ENCODE results near the gene CXCR3.
A peak's percentile ranks its signal among the peaks of the same experiment; 100 is the strongest.
"Not testable (repeated sequence)": the region's sequence is repeated elsewhere in the genome, so short reads cannot be mapped to it uniquely, and the experiment has no call there.

CXCR3 gene

DNA sequence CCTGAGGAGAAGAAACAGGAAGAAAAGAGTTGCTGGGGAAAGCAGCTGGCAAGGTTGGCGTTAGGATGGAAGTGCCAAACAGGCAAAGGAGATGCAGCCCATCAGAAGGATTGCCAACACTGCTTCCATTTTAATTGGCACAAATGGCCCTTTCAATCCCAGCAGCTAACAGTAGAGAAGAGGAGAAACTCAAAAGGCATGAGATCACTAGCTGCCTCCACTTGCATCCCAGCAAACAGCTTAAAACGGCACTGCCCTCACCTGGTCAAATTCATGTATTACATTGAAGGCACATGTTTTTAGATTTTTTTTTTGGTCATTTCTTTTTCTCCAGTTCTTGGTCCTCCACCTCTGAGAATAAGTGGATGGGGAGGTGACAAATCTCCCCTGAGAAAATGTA lies 34.1 kb upstream of the CXCR3 start:
- ChIA-PET POLR2A (no interaction called here), CTCF (interaction anchor here (0.6 to 1.0 kb wide), 5 partner anchors 9 to 247 kb away, joined by 3 to 4 read pairs (median 3); no protein-coding TSS in a partner anchor)
- TF ChIP-seq FOXA1 (IDR thresholded peaks at IDR 0.05) = no peak
- TF ChIP-seq, protein P1, sequence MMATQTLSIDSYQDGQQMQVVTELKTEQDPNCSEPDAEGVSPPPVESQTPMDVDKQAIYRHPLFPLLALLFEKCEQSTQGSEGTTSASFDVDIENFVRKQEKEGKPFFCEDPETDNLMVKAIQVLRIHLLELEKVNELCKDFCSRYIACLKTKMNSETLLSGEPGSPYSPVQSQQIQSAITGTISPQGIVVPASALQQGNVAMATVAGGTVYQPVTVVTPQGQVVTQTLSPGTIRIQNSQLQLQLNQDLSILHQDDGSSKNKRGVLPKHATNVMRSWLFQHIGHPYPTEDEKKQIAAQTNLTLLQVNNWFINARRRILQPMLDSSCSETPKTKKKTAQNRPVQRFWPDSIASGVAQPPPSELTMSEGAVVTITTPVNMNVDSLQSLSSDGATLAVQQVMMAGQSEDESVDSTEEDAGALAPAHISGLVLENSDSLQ (IDR thresholded peaks at IDR 0.05) = no peak
- TF ChIP-seq NFRKB (IDR thresholded peaks at IDR 0.05) = no peak
- TF ChIP-seq LEF1 (IDR thresholded peaks at IDR 0.05; ENCODE audit: borderline replicate concordance) = no peak
- no peak for TF ChIP-seq L3MBTL2 (conservative IDR thresholded peaks at IDR 0.05)
- TF ChIP-seq TARDBP (IDR thresholded peaks at IDR 0.05) = no peak
- TF ChIP-seq HDGF (IDR thresholded peaks at IDR 0.05; ENCODE audit: borderline replicate concordance) = no peak
- TF ChIP-seq CTBP1 (IDR thresholded peaks at IDR 0.05; ENCODE audit: borderline replicate concordance) = no peak
- no peak for TF ChIP-seq FOXM1 (IDR thresholded peaks at IDR 0.05; ENCODE audit: borderline replicate concordance)
- no peak for TF ChIP-seq FOXK2 (IDR thresholded peaks at IDR 0.05)
- no peak for TF ChIP-seq ZNF384 (IDR thresholded peaks at IDR 0.05)
- no peak for TF ChIP-seq BHLHE40 (IDR thresholded peaks at IDR 0.05; ENCODE audit: borderline replicate concordance)
- no peak for TF ChIP-seq SUZ12 (IDR thresholded peaks at IDR 0.05)
- no peak for TF ChIP-seq SP1 (IDR thresholded peaks at IDR 0.05)
- no peak for TF ChIP-seq ELF4 (IDR thresholded peaks at IDR 0.05)
- peak; percentile 69 for DNase-seq (ENCODE audit: extremely low spot score)

DNA sequence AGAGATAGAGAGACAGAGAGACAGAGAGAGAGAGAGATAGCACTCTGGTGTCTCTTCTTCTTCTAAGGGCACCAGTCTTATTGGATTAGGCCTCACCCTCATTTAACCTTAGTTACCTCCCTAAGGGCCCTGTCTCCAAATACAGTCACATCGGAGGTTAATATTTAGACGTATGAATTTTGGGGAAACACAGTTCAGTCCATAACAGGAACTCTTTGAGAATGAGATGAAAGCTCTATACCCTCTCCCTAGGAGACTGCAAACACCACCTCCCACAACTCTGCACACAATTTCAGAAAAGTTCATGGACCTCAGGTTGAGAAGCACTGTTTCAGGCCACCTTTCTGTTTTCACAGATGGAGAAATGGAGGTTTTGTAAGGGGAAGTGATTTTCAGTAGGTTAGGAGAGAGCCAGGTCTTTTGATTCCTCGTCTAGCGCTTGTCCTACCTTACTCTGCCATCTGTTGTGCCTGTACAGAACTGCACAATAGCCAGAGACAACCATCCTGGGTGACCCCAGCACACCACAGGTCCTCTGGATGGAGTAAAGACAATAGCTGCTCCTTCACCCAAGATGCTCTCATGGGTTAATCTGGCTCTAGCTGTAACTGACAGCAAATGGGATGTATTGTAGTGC lies 32.1 kb upstream of the CXCR3 start:
- ChIA-PET CTCF (no interaction called here), POLR2A (no interaction called here)
- DNase-seq (ENCODE audit: extremely low spot score) = no peak
- no peak for TF ChIP-seq ELF4 (IDR thresholded peaks at IDR 0.05)
- TF ChIP-seq CTBP1 (IDR thresholded peaks at IDR 0.05; ENCODE audit: borderline replicate concordance) = no peak
- TF ChIP-seq SUZ12 (IDR thresholded peaks at IDR 0.05) = no peak
- no peak for TF ChIP-seq FOXK2 (IDR thresholded peaks at IDR 0.05)
- no peak for TF ChIP-seq ZNF384 (IDR thresholded peaks at IDR 0.05)
- no peak for TF ChIP-seq BHLHE40 (IDR thresholded peaks at IDR 0.05; ENCODE audit: borderline replicate concordance)
- no peak for TF ChIP-seq TARDBP (IDR thresholded peaks at IDR 0.05)
- TF ChIP-seq, protein P1 (IDR thresholded peaks at IDR 0.05) = no peak

DNA sequence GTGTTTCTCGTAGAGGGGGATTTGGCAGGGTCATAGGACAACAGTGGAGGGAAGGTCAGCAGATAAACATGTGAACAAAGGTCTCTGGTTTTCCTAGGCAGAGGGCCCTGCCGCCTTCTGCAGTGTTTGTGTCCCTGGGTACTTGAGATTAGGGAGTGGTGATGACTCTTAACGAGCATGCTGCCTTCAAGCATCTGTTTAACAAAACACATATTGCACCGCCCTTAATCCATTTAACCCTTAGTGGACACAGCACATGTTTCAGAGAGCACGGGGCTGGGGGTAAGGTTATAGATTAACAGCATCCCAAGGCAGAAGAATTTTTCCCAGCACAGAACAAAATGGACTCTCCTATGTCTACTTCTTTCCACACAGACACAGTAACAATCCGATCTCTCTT lies 26.1 kb upstream of the CXCR3 start:
- DNase-seq (ENCODE audit: extremely low spot score); POLR2A ChIA-PET; CTCF ChIA-PET: not testable (repeated sequence)

DNA sequence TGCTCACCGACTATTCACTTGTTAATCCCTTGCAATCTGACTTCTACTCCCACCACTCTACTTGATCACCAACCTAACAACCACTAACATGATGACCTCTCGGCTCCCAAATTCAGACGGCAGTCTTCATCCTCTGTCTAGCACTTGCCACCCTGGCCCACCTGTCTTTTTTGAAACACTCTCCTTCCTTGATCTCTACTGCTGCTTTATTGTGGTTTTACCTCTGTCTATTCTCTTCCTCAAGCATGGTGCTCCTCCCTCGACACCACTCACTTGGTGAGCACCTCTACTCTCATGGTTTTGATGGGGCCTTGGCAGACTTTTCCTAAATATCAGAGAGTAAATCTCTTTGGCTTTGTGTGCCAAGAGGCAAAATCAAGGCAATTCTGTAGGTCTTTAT lies 21.7 kb upstream of the CXCR3 start:
- POLR2A ChIA-PET = no interaction called here
- CTCF ChIA-PET = no interaction called here
- TF ChIP-seq TARDBP (IDR thresholded peaks at IDR 0.05) (no peak), FOXK2 (IDR thresholded peaks at IDR 0.05) (no peak), SUZ12 (IDR thresholded peaks at IDR 0.05) (no peak), SP1 (IDR thresholded peaks at IDR 0.05) (no peak), NFRKB (IDR thresholded peaks at IDR 0.05) (no peak), ZNF384 (IDR thresholded peaks at IDR 0.05) (no peak), FOXM1 (IDR thresholded peaks at IDR 0.05; ENCODE audit: borderline replicate concordance) (no peak), LEF1 (IDR thresholded peaks at IDR 0.05; ENCODE audit: borderline replicate concordance) (no peak), FOXA1 (IDR thresholded peaks at IDR 0.05) (no peak), BHLHE40 (IDR thresholded peaks at IDR 0.05; ENCODE audit: borderline replicate concordance) (no peak), ARNT (IDR thresholded peaks at IDR 0.05) (no peak), HDGF (IDR thresholded peaks at IDR 0.05; ENCODE audit: borderline replicate concordance) (no peak)
- DNase-seq (ENCODE audit: extremely low spot score) = no peak

DNA sequence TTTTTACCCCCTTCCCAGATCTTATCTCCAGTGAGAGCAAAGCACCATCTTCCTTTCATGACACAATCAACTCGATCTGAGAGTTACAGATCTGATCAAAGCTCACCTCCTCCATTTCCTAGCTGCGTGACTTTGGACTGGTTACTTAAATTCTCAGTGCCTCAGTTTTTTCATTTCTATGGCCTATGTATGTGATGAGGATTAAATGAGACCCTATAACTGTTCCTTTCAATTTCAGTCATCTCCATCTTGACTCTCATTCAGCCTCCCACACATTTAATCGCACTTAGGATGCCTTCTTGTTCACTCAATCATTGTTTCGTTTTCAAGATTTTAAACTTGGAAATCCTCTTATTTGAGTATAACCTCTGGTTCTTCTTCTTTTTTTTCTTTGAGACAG lies 20.1 kb upstream of the CXCR3 start:
- ChIA-PET POLR2A (no interaction called here), CTCF (no interaction called here)
- no peak for DNase-seq (ENCODE audit: extremely low spot score)
- TF ChIP-seq BHLHE40 (IDR thresholded peaks at IDR 0.05; ENCODE audit: borderline replicate concordance) = no peak
- no peak for TF ChIP-seq TARDBP (IDR thresholded peaks at IDR 0.05)
- no peak for TF ChIP-seq ZNF384 (IDR thresholded peaks at IDR 0.05)
- no peak for TF ChIP-seq ELF4 (IDR thresholded peaks at IDR 0.05)
- TF ChIP-seq LEF1 (IDR thresholded peaks at IDR 0.05; ENCODE audit: borderline replicate concordance) = no peak
- TF ChIP-seq ARNT (IDR thresholded peaks at IDR 0.05) = no peak
- TF ChIP-seq HDGF (IDR thresholded peaks at IDR 0.05; ENCODE audit: borderline replicate concordance) = no peak
- TF ChIP-seq NFRKB (IDR thresholded peaks at IDR 0.05) = no peak

DNA sequence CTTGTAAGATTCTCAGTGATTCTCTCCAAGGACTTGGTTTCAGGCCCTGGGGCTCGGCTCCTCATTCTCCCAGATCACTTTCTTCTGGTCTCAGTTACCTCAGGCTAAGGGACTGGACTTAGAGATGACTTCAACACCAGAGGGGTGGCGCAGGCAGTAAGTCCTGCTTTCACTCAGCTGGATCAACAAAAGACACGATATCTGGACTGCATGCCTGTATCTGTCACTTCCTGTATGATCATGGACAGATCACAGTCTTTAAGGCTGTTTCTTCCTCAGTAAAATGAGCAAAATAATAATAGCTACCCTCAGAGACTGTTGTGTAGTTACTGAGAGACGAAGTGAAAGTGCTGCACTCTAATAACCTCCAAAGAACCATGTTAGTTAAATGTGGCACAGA lies 19.5 kb upstream of the CXCR3 start:
- ChIA-PET POLR2A (no interaction called here), CTCF (no interaction called here)
- TF ChIP-seq FOXM1 (IDR thresholded peaks at IDR 0.05; ENCODE audit: borderline replicate concordance) = no peak
- TF ChIP-seq FOXK2 (IDR thresholded peaks at IDR 0.05) = no peak
- TF ChIP-seq CTBP1 (IDR thresholded peaks at IDR 0.05; ENCODE audit: borderline replicate concordance) = no peak
- TF ChIP-seq NFRKB (IDR thresholded peaks at IDR 0.05) = no peak
- no peak for TF ChIP-seq LEF1 (IDR thresholded peaks at IDR 0.05; ENCODE audit: borderline replicate concordance)
- TF ChIP-seq TARDBP (IDR thresholded peaks at IDR 0.05) = no peak
- TF ChIP-seq L3MBTL2 (conservative IDR thresholded peaks at IDR 0.05) = no peak
- no peak for TF ChIP-seq ARNT (IDR thresholded peaks at IDR 0.05)
- no peak for TF ChIP-seq ZNF384 (IDR thresholded peaks at IDR 0.05)
- DNase-seq (ENCODE audit: extremely low spot score) = no peak

DNA sequence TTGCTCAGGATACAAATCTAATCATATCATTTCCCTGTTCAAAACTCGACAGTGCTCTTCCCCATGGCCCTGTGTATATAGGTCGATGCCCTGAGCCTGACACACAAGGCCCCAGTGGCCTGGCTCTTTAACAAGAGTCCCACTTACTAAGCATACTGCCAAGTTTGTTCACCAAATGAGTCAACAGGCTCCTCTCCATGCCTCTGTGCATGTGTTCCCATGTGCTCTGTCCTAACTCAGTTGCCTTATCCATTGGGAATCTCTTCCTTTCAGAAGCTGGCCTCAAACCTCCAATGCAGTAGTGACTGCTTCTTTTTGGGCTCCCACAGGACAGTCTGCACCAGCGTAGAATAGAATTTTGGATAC lies 18.9 kb upstream of the CXCR3 start:
- TF ChIP-seq L3MBTL2 (conservative IDR thresholded peaks at IDR 0.05) (no peak), ZNF384 (IDR thresholded peaks at IDR 0.05) (no peak), CTBP1 (IDR thresholded peaks at IDR 0.05; ENCODE audit: borderline replicate concordance) (no peak), LEF1 (IDR thresholded peaks at IDR 0.05; ENCODE audit: borderline replicate concordance) (no peak), ELF4 (IDR thresholded peaks at IDR 0.05) (no peak), SUZ12 (IDR thresholded peaks at IDR 0.05) (no peak), FOXK2 (IDR thresholded peaks at IDR 0.05) (no peak), FOXM1 (IDR thresholded peaks at IDR 0.05; ENCODE audit: borderline replicate concordance) (no peak), FOXA1 (IDR thresholded peaks at IDR 0.05) (no peak)
- TF ChIP-seq, protein P1 (IDR thresholded peaks at IDR 0.05) = no peak
- ChIA-PET POLR2A (no interaction called here), CTCF (no interaction called here)

More for the DNA sequence above, 18.9 kb upstream of the CXCR3 start:
- no peak for DNase-seq (ENCODE audit: extremely low spot score)
